ENCODE measurements around the gene SORCS3.

The SORCS3 gene

GRCh38 chr10:105197598-105198364 lies 556.7 kb downstream of the SORCS3 start:
- DNase-seq = no peak

GRCh38 chr10:105206616-105207015 lies 565.5 kb downstream of the SORCS3 start:
- no peak for DNase-seq

- no peak for DNase-seq
Observed at GRCh38 chr10:105207476-105207995, 566.4 kb downstream of the SORCS3 start.

- no peak for DNase-seq
Observed at GRCh38 chr10:105210546-105210945, 569.5 kb downstream of the SORCS3 start.

GRCh38 chr10:105237685-105238084 lies 596.6 kb downstream of the SORCS3 start:
- DNase-seq = no peak

- no peak for DNase-seq
Observed at GRCh38 chr10:105239311-105240219, 598.5 kb downstream of the SORCS3 start.

GRCh38 chr10:105241254-105241653 lies 600.2 kb downstream of the SORCS3 start:
- DNase-seq = no peak

- no peak for DNase-seq
Observed at GRCh38 chr10:105243381-105243780, 602.3 kb downstream of the SORCS3 start.

GRCh38 chr10:105243825-105244224 lies 602.7 kb downstream of the SORCS3 start:
- no peak for DNase-seq

GRCh38 chr10:105247831-105248499 lies 606.9 kb downstream of the SORCS3 start:
- no peak for DNase-seq

GRCh38 chr10:105252911-105253310 lies 611.8 kb downstream of the SORCS3 start:
- DNase-seq = no peak

GRCh38 chr10:105253515-105254212 lies 612.6 kb downstream of the SORCS3 start:
- no peak for DNase-seq

GRCh38 chr10:105258036-105258673 lies 617.1 kb downstream of the SORCS3 start:
- no peak for DNase-seq

GRCh38 chr10:105258674-105259065 lies 617.6 kb downstream of the SORCS3 start:
- no peak for DNase-seq

GRCh38 chr10:105259201-105259600 lies 618.1 kb downstream of the SORCS3 start:
- no peak for DNase-seq

- DNase-seq = no peak
Observed at GRCh38 chr10:105262666-105263065, 621.6 kb downstream of the SORCS3 start.

GRCh38 chr10:105266966-105267539 lies 626.0 kb downstream of the SORCS3 start:
- no peak for DNase-seq

- no peak for DNase-seq
Observed at GRCh38 chr10:105268961-105269360, 627.9 kb downstream of the SORCS3 start.

- no peak for DNase-seq
Observed at GRCh38 chr10:105269689-105270088, 628.6 kb downstream of the SORCS3 start.

GRCh38 chr10:105274556-105275070 lies 633.5 kb downstream of the SORCS3 start:
- DNase-seq = no peak

GRCh38 chr10:105278439-105278838 lies 637.3 kb downstream of the SORCS3 start:
- DNase-seq = no peak
